ENCODE results near the gene THOC6.

DNA sequence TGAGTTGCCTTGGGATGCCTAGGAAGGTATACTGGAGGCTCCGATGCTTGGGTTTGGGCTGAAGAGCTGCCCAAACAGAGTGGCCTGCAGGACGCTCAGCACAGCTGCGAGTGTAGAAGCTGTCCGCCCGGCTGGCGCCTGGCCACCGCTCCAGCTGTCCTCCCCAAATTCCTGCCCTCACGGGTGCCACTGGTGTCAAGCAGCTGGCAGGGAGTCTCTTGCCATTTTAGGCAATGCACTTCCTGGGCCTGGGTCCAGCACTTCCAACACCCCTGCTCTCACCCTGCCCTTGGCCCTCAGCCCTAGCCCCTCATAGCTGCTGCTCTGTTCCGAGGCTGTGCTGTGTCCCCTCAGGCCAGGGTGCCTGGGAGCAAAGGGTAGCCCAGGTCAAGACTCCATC is 38.4 kb upstream of the THOC6 start:
- TF ChIP-seq, protein P1, sequence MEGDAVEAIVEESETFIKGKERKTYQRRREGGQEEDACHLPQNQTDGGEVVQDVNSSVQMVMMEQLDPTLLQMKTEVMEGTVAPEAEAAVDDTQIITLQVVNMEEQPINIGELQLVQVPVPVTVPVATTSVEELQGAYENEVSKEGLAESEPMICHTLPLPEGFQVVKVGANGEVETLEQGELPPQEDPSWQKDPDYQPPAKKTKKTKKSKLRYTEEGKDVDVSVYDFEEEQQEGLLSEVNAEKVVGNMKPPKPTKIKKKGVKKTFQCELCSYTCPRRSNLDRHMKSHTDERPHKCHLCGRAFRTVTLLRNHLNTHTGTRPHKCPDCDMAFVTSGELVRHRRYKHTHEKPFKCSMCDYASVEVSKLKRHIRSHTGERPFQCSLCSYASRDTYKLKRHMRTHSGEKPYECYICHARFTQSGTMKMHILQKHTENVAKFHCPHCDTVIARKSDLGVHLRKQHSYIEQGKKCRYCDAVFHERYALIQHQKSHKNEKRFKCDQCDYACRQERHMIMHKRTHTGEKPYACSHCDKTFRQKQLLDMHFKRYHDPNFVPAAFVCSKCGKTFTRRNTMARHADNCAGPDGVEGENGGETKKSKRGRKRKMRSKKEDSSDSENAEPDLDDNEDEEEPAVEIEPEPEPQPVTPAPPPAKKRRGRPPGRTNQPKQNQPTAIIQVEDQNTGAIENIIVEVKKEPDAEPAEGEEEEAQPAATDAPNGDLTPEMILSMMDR (IDR thresholded peaks at IDR 0.05; ENCODE audit: poor library complexity), result no peak
- TF ChIP-seq EZH2 (IDR thresholded peaks at IDR 0.05; ENCODE audit: borderline replicate concordance), result no peak
- no peak for TF ChIP-seq EZH2phosphoT487 (IDR thresholded peaks at IDR 0.05; ENCODE audit: low read depth, severe bottlenecking, unreplicated experiment)

Measured in hepatocyte (in vitro differentiated cells).